ENCODE results near the gene EEF1AKMT2. TPM values are rescaled to one million over a fixed set of nuclear protein-coding genes. Genes with fewer than 3 reads are reported as not detected.

Gene EEF1AKMT2
- total RNA-seq, 2 experiments from 2014 or later, result 14.4 to 16.7 TPM

DNA sequence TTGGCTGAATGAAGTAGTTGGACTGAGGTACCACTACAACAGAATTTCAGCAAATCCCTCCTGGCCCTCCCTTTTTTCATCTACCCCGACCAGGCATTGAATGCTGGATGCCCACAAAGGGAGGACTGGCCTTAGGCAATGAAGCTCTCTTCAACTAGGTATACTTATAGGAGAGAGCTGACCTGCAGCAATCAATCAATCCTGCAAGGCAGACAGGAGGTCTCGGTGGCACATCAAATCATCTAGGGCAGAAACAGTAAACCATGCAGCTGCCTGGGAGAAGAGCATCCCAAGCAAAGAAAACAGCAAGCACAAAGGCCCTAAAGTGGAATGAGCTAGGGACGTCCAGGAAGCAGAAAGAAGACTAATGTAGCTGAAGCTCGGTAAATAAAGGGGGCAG lies 7.5 kb upstream of the EEF1AKMT2 start:
- H3K9me3 Mint-ChIP-seq, result no peaks in the 10 kb centered on the region
- ATAC-seq (ENCODE audit: poor library complexity) (no peak), DNase-seq (no peak)
- no peak for TF ChIP-seq CTCF (IDR thresholded peaks at IDR 0.05)
- CTCF ChIA-PET, result no interaction called here
- H3K9me3 ChIP-seq (ENCODE audit: control insufficient read depth in 1 of 2, insufficient read depth in 1 of 2, low read length in 2 of 2), result no peaks in the 10 kb centered on the region
- H3K4me1 ChIP-seq (ENCODE audit: insufficient read depth, low read length), result peaks cover 13% of the 10 kb centered on the region
- H3K27me3 ChIP-seq (ENCODE audit: control insufficient read depth in 1 of 2, insufficient read depth in 2 of 2, low read length in 2 of 2), result no peaks in the 10 kb centered on the region
- H3K4me1 Mint-ChIP-seq (ENCODE audit: low read depth), result peaks cover 22% of the 10 kb centered on the region
- H3K27me3 Mint-ChIP-seq, result no peaks in the 10 kb centered on the region
- no peaks in the 10 kb centered on the region for H3K36me3 ChIP-seq (ENCODE audit: insufficient read depth, low read length)
- peak overlapping the region; percentile 88 for H3K4me3 Mint-ChIP-seq
- H3K27ac ChIP-seq (ENCODE audit: low read depth in 1 of 2, low read length in 2 of 2), result no peak overlapping the region
- H3K27ac Mint-ChIP-seq, result no peak overlapping the region
- H3K4me3 ChIP-seq (ENCODE audit: low read length), result no peak overlapping the region
- peaks cover 5% of the 10 kb centered on the region for H3K36me3 Mint-ChIP-seq (ENCODE audit: low read depth)
- intact Hi-C loops (cut with DNase I, micrococcal nuclease), result loop anchor here (10.0 kb wide), 3 partner anchors 54 to 1644 kb away; partner anchors contain the start of genes BUB3 (in 1 of the 2) and FAM53B (in 1 of the 2)
- POLR2A ChIA-PET, result no interaction called here

GRCh38 chr10:124798781-124799180 lies 7.1 kb upstream of the EEF1AKMT2 start:
- Histone ChIP-seq H3K27me3 (ENCODE audit: control insufficient read depth in 1 of 2, insufficient read depth in 2 of 2, low read length in 2 of 2) (no peaks in the 10 kb centered on the region), H3K4me3 (ENCODE audit: low read length) (no peak overlapping the region), H3K36me3 (ENCODE audit: insufficient read depth, low read length) (no peaks in the 10 kb centered on the region), H3K4me1 (ENCODE audit: insufficient read depth, low read length) (peaks cover 13% of the 10 kb centered on the region), H3K9me3 (ENCODE audit: control insufficient read depth in 1 of 2, insufficient read depth in 1 of 2, low read length in 2 of 2) (no peaks in the 10 kb centered on the region), H3K27ac (ENCODE audit: low read depth in 1 of 2, low read length in 2 of 2) (no peak overlapping the region)
- Mint-ChIP-seq H3K4me3 (peak overlapping the region; percentile 47), H3K27me3 (no peaks in the 10 kb centered on the region), H3K36me3 (ENCODE audit: low read depth) (peaks cover 5% of the 10 kb centered on the region), H3K27ac (no peak overlapping the region), H3K9me3 (no peaks in the 10 kb centered on the region), H3K4me1 (ENCODE audit: low read depth) (peaks cover 22% of the 10 kb centered on the region)
- POLR2A ChIA-PET, result no interaction called here
- DNase-seq (no peak), ATAC-seq (ENCODE audit: poor library complexity) (no peak)
- no peak for TF ChIP-seq CTCF (IDR thresholded peaks at IDR 0.05)
- intact Hi-C loops (cut with DNase I, micrococcal nuclease), result loop anchor here (10.0 kb wide), 3 partner anchors 54 to 1644 kb away; partner anchors contain the start of genes BUB3 (in 1 of the 2) and FAM53B (in 1 of the 2)
- CTCF ChIA-PET, result no interaction called here

DNA sequence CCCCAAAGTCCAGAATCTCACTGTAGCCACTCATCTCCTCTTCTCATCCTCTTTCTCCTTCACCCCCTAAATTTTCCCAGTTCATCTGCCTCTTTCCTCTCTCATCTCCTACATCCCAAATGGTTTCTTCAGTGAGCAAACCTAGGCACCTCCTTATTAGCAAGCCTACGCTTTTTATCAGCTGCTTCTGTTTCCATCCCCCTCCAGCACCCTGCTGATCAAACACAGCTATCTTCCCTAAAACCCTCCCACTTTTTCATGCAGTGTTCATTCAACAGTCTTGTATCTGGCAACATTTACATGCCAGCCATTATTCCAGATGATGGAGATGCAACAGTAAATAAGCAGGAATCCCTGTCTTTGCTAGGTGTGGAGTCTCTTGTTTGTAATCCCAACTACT lies 6.7 kb upstream of the EEF1AKMT2 start:
- Histone ChIP-seq H3K9me3 (ENCODE audit: control insufficient read depth in 1 of 2, insufficient read depth in 1 of 2, low read length in 2 of 2) (no peaks in the 10 kb centered on the region), H3K4me3 (ENCODE audit: low read length) (no peak overlapping the region), H3K36me3 (ENCODE audit: insufficient read depth, low read length) (no peaks in the 10 kb centered on the region), H3K4me1 (ENCODE audit: insufficient read depth, low read length) (peaks cover 13% of the 10 kb centered on the region), H3K27me3 (ENCODE audit: control insufficient read depth in 1 of 2, insufficient read depth in 2 of 2, low read length in 2 of 2) (no peaks in the 10 kb centered on the region), H3K27ac (ENCODE audit: low read depth in 1 of 2, low read length in 2 of 2) (no peak overlapping the region)
- no peak for ATAC-seq (ENCODE audit: poor library complexity)
- Mint-ChIP-seq H3K4me3 (no peak overlapping the region), H3K27me3 (no peaks in the 10 kb centered on the region), H3K27ac (no peak overlapping the region), H3K4me1 (ENCODE audit: low read depth) (peaks cover 21% of the 10 kb centered on the region), H3K36me3 (ENCODE audit: low read depth) (peaks cover 5% of the 10 kb centered on the region), H3K9me3 (no peaks in the 10 kb centered on the region)
- no peak for TF ChIP-seq CTCF (IDR thresholded peaks at IDR 0.05)
- ChIA-PET CTCF (no interaction called here), POLR2A (no interaction called here)
- intact Hi-C loops (cut with DNase I, micrococcal nuclease), result loop anchor here (10.0 kb wide), 3 partner anchors 54 to 1644 kb away; partner anchors contain the start of genes BUB3 (in 1 of the 2) and FAM53B (in 1 of the 2)
- DNase-seq, result no peak
